Measurements from ENCODE around the gene TNKS2. TPM values are rescaled to one million over a fixed set of nuclear protein-coding genes. Genes with fewer than 3 reads are reported as not detected.

TNKS2 gene
- polyA plus RNA-seq, 3 donors: 20.7 to 25.4 (median 20.9) TPM

DNA sequence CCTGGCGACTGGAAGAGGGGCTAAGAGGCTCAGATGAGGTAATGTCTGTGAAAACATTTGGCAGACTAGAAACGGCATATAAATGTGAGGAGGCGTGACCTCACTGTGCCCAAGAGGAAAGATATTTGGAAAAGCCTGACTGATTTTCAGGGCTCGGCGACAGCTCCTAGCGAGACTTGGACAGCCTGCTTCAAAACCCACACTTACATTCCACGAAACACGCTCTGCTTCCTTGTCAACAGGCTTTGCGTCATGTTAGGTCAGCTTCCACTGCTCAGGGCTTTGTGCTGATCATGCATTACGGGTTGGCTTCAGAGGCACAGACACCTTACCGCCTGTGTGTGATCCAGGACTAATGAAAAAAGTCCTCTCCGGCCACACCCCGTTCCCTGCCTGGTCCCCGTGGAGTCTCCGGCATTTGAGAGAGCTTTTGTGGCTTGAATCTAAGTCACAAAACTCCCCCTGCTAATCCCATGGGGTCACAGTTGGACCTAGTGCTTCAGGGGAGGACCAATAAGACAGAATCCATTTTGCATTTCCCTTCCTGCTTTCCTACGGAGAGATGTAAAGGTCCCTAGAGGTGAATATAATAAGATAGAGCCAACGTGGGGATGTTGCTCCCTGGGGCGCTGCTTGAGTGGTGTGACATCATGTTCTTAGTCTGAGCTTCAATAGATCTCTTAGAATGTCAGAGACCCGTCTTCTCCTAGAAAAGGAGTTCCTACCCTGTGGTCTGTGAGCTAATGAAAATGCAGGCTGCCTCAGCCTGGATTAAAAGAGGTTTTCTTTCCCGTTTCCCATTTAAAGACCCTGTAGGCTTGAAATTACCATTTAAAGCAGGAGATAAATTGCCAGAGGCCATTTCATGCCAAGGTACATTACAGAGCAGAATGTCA, 85.6 kb downstream of the TNKS2 start:
- WGBS (ENCODE audit: insufficient coverage): 79% methylated on average over 11 of the region's 20 CpGs
- Histone ChIP-seq H3K27ac (ENCODE audit: low read depth in 1 of 2, low read length in 2 of 2) (no peak overlapping the region), H4K20me1 (ENCODE audit: insufficient read depth, low read length) (no peaks in the 10 kb centered on the region), H3K79me2 (ENCODE audit: insufficient read depth, low read length) (no peaks in the 10 kb centered on the region), H3K4me3 (replicated peaks in 1 of 3; ENCODE audit: low read depth in 2 of 3, low read length in 3 of 3) (no peak overlapping the region), H3K36me3 (replicated peaks in 1 of 2; ENCODE audit: control insufficient read depth in 1 of 2, insufficient read depth in 2 of 2, low read length in 2 of 2) (no peaks in the 10 kb centered on the region), H3K4me1 (ENCODE audit: control insufficient read depth in 1 of 2, insufficient read depth in 2 of 2, low read length in 2 of 2) (peaks cover 8 to 13% of the 10 kb centered on the region in 2 donors), H2AFZ (ENCODE audit: insufficient read depth, low read depth, low read length, poor library complexity, severe bottlenecking) (no peak overlapping the region), H3K9ac (ENCODE audit: insufficient read depth, low read length, poor library complexity, severe bottlenecking) (no peak overlapping the region), H3K4me2 (replicated peaks; ENCODE audit: extremely low read depth, low read length, poor library complexity, severe bottlenecking) (no peak overlapping the region), H3K27me3 (ENCODE audit: control insufficient read depth in 2 of 2, insufficient read depth in 2 of 2, low read length in 2 of 2) (peaks cover 5 to 24% of the 10 kb centered on the region in 2 donors), H3K9me3 (replicated peaks in 1 of 2; ENCODE audit: control insufficient read depth in 1 of 2, insufficient read depth in 1 of 2, low read length in 2 of 2) (no peaks in the 10 kb centered on the region)
- H3K27ac Mint-ChIP-seq: no peak overlapping the region
- peaks cover 17 to 31% (median 17%) of the 10 kb centered on the region in 3 donors for H3K27me3 Mint-ChIP-seq (ENCODE audit: low read depth in 3 of 3)
- peaks cover 14% of the 10 kb centered on the region for H3K4me1 Mint-ChIP-seq
- peaks cover 0 to 9% (median 2%) of the 10 kb centered on the region in 7 donors for H3K9me3 Mint-ChIP-seq
- TF ChIP-seq, protein P1, sequence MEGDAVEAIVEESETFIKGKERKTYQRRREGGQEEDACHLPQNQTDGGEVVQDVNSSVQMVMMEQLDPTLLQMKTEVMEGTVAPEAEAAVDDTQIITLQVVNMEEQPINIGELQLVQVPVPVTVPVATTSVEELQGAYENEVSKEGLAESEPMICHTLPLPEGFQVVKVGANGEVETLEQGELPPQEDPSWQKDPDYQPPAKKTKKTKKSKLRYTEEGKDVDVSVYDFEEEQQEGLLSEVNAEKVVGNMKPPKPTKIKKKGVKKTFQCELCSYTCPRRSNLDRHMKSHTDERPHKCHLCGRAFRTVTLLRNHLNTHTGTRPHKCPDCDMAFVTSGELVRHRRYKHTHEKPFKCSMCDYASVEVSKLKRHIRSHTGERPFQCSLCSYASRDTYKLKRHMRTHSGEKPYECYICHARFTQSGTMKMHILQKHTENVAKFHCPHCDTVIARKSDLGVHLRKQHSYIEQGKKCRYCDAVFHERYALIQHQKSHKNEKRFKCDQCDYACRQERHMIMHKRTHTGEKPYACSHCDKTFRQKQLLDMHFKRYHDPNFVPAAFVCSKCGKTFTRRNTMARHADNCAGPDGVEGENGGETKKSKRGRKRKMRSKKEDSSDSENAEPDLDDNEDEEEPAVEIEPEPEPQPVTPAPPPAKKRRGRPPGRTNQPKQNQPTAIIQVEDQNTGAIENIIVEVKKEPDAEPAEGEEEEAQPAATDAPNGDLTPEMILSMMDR (IDR thresholded peaks at IDR 0.05): no peak
- H3K4me3 Mint-ChIP-seq: no peak overlapping the region
- no peak for DNase-seq
- intact Hi-C loops (cut with micrococcal nuclease): no loop called here
- H3K36me3 Mint-ChIP-seq: peaks cover 3% of the 10 kb centered on the region in 2 donors

DNA sequence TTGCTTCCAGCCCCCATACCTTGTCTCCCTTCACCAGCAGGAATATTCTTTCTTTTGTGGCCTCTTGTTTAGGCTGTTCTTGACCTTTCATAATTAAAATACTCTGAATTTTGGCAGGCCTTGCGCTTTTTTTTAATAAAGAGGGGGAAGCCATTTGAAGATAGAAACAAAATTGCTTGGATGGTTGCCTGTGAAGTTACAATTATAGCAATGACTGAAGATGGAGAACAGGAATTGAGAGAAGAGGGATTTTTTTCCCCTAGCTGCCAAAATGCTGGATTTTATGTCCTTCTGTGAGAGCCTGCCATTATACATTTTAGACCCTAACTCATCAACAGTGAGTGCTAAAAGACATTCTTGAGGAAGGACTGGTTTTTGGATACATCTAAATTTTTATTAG, 86.3 kb downstream of the TNKS2 start:
- no peak overlapping the region for H2AFZ ChIP-seq (ENCODE audit: insufficient read depth, low read depth, low read length, poor library complexity, severe bottlenecking)

More for the DNA sequence above, 86.3 kb downstream of the TNKS2 start:
- Histone ChIP-seq H3K4me1 (ENCODE audit: control insufficient read depth in 1 of 2, insufficient read depth in 2 of 2, low read length in 2 of 2) (peaks cover 8 to 13% of the 10 kb centered on the region in 2 donors), H3K9ac (ENCODE audit: insufficient read depth, low read length, poor library complexity, severe bottlenecking) (no peak overlapping the region), H3K36me3 (replicated peaks in 1 of 2; ENCODE audit: control insufficient read depth in 1 of 2, insufficient read depth in 2 of 2, low read length in 2 of 2) (no peaks in the 10 kb centered on the region), H3K4me3 (replicated peaks in 1 of 3; ENCODE audit: low read depth in 2 of 3, low read length in 3 of 3) (no peak overlapping the region), H3K27ac (ENCODE audit: low read depth in 1 of 2, low read length in 2 of 2) (no peak overlapping the region), H3K4me2 (replicated peaks; ENCODE audit: extremely low read depth, low read length, poor library complexity, severe bottlenecking) (no peak overlapping the region), H3K27me3 (ENCODE audit: control insufficient read depth in 2 of 2, insufficient read depth in 2 of 2, low read length in 2 of 2) (peaks cover 5 to 28% of the 10 kb centered on the region in 2 donors), H3K9me3 (replicated peaks in 1 of 2; ENCODE audit: control insufficient read depth in 1 of 2, insufficient read depth in 1 of 2, low read length in 2 of 2) (no peaks in the 10 kb centered on the region), H4K20me1 (ENCODE audit: insufficient read depth, low read length) (no peaks in the 10 kb centered on the region), H3K79me2 (ENCODE audit: insufficient read depth, low read length) (no peaks in the 10 kb centered on the region)
- Mint-ChIP-seq H3K4me1 (peaks cover 14% of the 10 kb centered on the region), H3K36me3 (peaks cover 3% of the 10 kb centered on the region in 2 donors), H3K9me3 (peaks cover 0 to 9% (median 3%) of the 10 kb centered on the region in 7 donors), H3K27me3 (ENCODE audit: low read depth in 3 of 3) (peaks cover 18 to 33% (median 20%) of the 10 kb centered on the region in 3 donors), H3K27ac (no peak overlapping the region), H3K4me3 (no peak overlapping the region)
- no peak for DNase-seq
- intact Hi-C loops (cut with micrococcal nuclease): no loop called here
- no CpG with 5 or more reads among the region's 1 CpG for WGBS (ENCODE audit: insufficient coverage)
- TF ChIP-seq, protein P1 (IDR thresholded peaks at IDR 0.05): no peak
